Stimulated activated CD8-positive, alpha-beta memory T cell treated with anti-CD3 and anti-CD28 coated beads, Interleukin-15, amount 100 ng/mL, for 1 hour (primary cell): ENCODE data around the gene B4GALT3.

Experiments
- DNase-seq: peaks from one replicate; pipeline ENCODE4 v3.0.0-alpha.2; 2020; ENCODE audit warnings: low read depth

Gene B4GALT3

DNA sequence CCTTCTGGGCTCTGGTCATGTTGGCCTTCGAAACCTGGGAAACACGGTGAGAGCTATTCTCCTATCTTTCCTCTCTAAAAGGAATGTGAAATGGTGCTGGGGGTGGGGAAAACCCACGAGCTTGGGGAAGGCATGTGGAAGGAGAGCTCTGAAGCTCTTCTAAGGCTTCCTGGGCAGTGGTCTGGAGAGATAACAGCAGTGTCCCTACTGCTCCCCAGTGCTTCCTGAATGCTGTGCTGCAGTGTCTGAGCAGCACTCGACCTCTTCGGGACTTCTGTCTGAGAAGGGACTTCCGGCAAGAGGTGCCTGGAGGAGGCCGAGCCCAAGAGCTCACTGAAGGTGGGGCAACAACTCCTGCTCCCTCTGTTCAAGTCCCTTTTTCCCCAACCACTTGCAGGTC lies 15.3 kb downstream of the B4GALT3 start:
- DNase-seq: no peak

DNA sequence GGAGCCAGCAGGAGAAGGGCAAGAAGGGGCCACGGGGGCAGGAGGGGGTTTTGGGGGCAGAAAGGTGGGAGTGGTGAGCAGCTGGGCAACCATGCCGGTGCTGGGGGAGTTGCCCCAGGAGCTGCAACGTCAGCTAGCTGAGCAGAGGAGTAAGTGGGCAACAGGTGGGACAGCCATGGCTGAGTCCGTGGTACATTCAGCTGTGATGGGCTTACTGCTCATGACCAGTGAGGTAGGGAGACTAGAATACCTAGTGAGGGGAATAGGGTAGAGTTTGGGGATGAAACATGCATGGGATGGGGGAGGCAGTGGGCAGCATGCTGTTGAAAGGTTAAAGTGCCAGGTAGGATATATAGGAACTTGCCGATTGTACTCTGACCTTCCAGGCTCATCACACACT lies 15.7 kb downstream of the B4GALT3 start:
- no peak for DNase-seq

DNA sequence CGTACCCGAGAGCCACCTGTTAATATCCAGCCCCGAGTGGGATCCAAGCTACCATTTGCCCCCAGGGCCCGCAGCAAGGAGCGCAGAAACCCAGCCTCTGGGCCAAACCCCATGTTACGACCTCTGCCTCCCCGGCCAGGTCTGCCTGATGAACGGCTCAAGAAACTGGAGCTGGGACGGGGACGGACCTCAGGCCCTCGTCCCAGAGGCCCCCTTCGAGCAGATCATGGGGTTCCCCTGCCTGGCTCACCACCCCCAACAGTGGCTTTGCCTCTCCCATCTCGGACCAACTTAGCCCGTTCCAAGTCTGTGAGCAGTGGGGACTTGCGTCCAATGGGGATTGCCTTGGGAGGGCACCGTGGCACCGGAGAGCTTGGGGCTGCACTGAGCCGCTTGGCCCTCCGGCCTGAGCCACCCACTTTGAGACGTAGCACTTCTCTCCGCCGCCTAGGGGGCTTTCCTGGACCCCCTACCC lies 16.6 kb downstream of the B4GALT3 start:
- no peak for DNase-seq

DNA sequence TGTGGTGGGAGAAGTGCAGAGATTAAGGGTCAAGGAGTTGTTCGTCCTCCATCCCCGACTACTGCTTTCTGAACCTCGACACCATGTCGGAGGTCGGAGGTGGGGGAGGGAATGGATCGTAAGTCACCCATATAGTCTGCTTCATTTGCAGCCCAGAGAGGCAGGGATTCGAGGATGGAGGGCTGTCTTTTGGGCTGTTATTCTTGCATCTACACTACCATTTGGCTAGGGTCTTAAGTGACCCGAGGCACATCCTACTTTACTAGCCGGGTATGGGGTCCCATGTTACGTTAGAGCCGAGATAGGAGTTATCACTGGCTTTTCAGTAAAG lies 17.4 kb downstream of the B4GALT3 start:
- no peak for DNase-seq

DNA sequence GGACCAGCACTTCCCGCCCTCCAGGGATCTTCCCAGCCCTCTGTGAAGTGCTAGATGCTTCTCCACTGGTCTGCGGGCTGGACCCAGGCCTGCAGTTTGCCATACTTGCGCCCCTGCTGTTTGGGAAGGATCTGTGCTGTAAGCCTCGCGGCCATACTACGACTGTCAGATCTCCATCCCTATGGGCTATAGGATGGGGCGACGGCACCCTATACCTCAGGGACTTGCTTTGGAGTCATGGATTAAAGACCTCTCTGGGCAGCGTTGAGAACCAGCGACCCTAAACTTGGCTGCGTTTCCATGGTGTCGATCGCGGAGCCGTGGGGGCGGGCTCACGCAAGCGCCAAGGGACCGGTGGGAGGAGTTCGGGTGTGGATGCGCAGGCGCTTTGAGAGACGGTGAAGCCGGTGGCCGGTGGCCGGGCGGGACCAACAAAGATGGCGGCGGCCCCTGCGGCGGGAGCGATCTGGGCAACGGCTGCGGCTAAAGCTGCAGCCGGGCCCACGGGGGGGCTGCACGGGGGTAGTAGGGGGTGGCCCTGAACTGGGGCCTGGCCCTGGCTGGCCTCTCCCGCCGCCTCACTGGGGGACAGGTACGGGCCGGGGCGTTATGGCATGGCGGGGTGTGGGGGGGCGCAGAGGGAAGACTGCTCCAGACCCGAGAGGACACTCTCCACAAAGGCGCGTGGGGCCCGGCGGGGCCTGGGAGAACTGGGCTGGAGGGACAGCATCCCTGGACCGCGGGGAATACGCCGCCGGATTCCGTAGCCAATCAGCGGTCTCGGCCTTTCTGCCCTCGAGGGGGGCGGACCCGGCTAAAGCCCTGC lies 18.0 kb downstream of the B4GALT3 start, which contains the start of gene USP21:
USP21 (plus strand) TSS at position 414 of the 826 bp plus-strand sequence. CDS start 1,141 bp downstream, outside the sequence.
- peak; percentile 86 for DNase-seq

DNA sequence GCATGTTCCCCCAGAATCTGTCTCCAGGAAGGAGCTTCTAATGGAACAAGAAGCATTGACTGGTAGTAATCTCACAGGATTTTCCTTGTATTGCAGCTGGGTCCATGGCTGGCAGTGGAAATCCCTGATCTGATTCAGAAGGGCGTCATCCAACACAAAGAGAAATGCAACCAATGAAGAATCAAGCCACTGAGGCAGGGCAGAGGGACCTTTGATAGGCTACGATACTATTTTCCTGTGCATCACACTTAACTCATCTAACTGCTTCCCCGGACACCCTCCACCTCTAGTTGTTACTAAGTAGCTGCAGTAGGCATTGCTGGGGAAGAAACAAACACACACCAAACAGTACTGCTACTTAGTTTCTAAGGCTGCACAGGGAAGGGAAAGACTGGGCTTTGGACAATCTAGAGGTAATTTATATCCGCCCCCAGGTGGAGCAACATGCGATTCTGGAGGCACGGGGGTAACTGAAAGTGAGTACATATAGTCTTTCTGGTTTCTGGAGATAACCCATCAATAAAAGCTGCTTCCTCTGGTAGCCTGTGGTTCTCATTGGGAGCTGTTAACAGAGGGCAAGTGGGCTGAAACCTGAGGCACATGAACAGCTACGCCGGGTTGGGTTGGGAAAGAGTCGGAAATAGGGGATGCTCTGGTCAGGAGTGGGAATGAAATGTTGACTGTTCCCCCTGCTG lies 18.8 kb downstream of the B4GALT3 start:
- DNase-seq: no peak

- DNase-seq: no peak
Observed at GRCh38 chr1:161157867-161158266, 19.4 kb downstream of the B4GALT3 start.

DNA sequence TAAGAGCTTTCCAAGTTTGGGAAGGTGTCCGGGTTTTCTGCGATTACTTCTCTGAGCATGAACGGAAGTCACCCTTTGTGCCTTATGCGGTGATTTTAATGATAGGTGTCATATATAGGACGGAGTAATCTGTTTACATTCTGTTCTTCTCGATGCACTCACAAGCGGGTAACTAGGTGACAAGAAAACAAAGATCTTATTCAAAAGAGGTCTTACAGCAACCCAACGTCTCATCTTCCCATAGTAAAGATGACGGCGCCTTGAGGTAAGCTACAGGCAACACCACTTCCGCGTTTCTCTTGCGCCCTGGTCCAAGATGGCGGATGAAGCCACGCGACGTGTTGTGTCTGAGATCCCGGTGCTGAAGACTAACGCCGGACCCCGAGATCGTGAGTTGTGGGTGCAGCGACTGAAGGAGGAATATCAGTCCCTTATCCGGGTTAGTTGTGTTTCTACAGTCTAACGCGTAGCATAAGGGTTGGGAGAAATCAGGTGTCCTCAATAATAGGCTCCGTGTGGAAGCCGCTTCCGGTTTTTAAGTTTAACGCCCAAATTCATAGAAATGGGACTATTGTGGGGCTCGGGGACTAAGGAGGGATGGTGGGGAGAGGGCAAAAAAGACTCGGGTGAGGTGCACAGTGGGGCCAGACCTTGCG lies 23.5 kb downstream of the B4GALT3 start, which contains the start of gene UFC1:
UFC1 (plus strand) TSS at position 297 of the 656 bp plus-strand sequence; CDS start at position 317, 20 bp downstream.
- peak; percentile 66 for DNase-seq

- no peak for DNase-seq
Observed at GRCh38 chr1:161153176-161153575, 24.1 kb downstream of the B4GALT3 start.

DNA sequence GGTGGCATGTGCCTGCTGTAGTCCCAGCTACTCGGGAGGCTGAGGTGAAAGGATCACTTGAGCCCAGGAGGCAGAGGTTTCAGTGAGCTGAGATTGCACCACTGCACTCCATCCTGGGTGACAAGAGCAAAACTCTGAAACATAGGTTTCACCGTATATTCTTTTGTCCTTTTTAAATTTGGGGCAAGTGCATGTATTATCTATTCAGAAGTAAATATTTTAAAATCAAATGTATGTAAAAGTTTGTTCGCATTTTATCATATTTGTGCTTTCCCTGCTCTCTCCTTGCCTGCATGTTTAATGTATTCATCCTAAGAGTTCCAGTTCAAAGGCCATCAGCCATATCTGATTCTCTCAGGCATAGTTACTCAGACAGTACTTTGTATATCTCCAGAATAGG lies 31.5 kb downstream of the B4GALT3 start:
- no peak for DNase-seq

GRCh38 chr1:161140755-161141400 lies 36.4 kb downstream of the B4GALT3 start:
- no peak for DNase-seq

DNA sequence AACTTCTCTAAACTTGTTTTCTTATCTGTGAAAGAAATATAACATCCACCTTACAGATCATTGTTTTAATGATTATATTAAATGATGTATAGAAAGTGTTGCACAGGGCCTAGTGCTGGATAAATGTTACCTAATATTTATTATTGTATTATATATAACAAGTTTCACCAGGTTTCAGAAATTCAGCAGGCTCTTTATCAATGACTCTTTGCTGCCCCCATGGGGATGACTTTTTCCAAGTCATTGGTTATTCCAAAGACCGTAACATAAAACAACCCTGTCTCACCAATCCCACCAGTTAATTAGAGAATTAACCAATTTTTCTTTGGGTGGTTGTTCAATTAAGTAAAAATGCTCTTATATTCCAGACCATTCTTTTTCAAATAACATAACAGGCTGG lies 37.5 kb downstream of the B4GALT3 start:
- DNase-seq: no peak

DNA sequence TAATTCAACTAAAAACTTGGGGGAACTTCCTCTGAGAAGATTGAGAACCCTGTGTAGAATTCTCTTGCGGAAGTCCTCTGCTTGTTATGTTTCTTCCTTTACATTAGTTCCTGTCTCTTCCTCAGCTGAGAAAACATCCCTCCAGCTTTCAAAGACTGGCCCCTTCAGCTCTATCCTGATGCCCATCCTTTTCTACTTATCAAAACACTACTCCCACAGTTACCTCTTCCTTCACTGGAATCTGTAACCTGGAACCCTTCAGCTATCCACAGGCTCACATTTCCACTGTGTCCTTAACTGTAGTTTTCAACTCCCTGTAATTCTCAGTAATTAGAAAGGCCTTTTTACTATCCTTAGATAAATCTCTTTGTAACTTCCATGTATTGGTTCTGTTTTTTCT lies 38.9 kb downstream of the B4GALT3 start:
- DNase-seq: no peak

GRCh38 chr1:161137881-161138280 lies 39.4 kb downstream of the B4GALT3 start:
- DNase-seq: no peak

- no peak for DNase-seq
Observed at GRCh38 chr1:161133220-161133740, 44.0 kb downstream of the B4GALT3 start.

DNA sequence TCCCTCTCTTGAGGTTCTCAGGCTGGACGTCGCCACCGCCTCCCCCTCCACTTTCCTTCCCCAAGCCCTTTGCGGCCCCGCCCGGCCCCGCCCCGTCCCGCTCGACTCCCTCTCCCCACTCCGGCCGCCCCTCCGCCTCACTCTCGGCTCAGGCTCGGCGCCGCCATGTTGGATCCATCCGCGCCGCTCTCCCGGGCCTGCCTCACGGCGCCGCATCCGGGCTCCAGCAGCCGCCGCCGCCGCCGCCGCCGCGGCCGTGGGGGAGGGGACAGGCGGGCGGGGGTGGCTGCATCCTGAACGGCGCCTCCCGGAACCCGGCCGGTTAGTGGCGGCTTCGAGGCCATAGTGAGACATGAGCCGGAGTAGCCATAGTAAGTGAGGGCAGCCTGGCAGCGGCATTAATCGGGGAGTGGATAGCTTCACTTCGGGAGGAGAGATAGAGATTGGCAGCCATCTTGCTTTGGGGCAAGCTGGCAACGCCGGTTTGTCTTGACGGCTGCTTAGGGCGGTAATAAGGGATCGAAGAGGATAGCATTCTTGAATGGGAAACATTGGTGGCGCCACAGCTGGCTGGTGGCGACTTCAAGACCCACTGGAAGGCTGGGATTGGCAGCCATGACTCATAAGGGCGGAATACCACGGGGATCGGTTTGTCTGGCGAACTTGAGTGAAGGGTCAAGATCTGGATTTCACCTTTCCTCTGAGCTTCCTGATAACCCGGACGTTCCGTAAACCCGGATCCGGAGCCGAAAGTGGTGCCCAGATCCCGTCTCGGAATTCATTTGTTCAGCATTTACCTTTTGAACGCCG lies 44.7 kb downstream of the B4GALT3 start, which contains the start of gene DEDD:
DEDD (minus strand) TSS at position 258 of the 810 bp plus-strand sequence. CDS start 8,205 bp downstream, outside the sequence.
- DNase-seq: peak; percentile 67

- DNase-seq: no peak
Observed at GRCh38 chr1:161131523-161132409, 45.5 kb downstream of the B4GALT3 start.

GRCh38 chr1:161130266-161130665 lies 47.0 kb downstream of the B4GALT3 start:
- DNase-seq: no peak

- DNase-seq: no peak
Observed at GRCh38 chr1:161128591-161129420, 48.5 kb downstream of the B4GALT3 start.
